KOPT-K1 (cell line): Measurements from ENCODE around the gene MRPL44.
"Not testable (repeated sequence)": the region's sequence is repeated elsewhere in the genome, so short reads cannot be mapped to it uniquely, and the experiment has no call there.

Experiments used
- H3K27ac ChIP-seq: fragments of 200-600 bp; sonication (generic); 2 replicates; pipeline ENCODE4 v1.5.1; 2016; ENCODE audit warnings: antibody characterized with exemption, mild to moderate bottlenecking, low read depth, low read length; ENCODE audit not compliant: poor library complexity, severe bottlenecking
- H3K36me3 ChIP-seq: fragments of 200-600 bp; sonication (generic); 2 replicates; pipeline ENCODE4 v1.5.1; 2017; ENCODE audit warnings: antibody characterized with exemption, mild to moderate bottlenecking, low read length, moderate library complexity; ENCODE audit not compliant: insufficient read depth
- H3K9me3 ChIP-seq: fragments of 200-600 bp; sonication (generic); 2 replicates; pipeline ENCODE4 v1.5.1; 2017; ENCODE audit warnings: antibody characterized with exemption, low read length, mild to moderate bottlenecking; ENCODE audit not compliant: insufficient read depth, poor library complexity, severe bottlenecking

MRPL44 gene

GRCh38 chr2:223999862-224000261, 42.6 kb downstream of the MRPL44 start:
- H3K27ac ChIP-seq = no peak overlapping the region
- no peaks in the 10 kb centered on the region for H3K9me3 ChIP-seq
- H3K36me3 ChIP-seq = no peaks in the 10 kb centered on the region

GRCh38 chr2:224000662-224001061, 43.4 kb downstream of the MRPL44 start:
- not testable (repeated sequence) for H3K36me3 ChIP-seq, H3K9me3 ChIP-seq, H3K27ac ChIP-seq

GRCh38 chr2:224004105-224004695, 46.9 kb downstream of the MRPL44 start:
- Histone ChIP-seq H3K36me3 (no peaks in the 10 kb centered on the region), H3K27ac (no peak overlapping the region), H3K9me3 (no peaks in the 10 kb centered on the region)

GRCh38 chr2:224008702-224009261, 51.5 kb downstream of the MRPL44 start:
- no peaks in the 10 kb centered on the region for H3K36me3 ChIP-seq
- no peaks in the 10 kb centered on the region for H3K9me3 ChIP-seq
- H3K27ac ChIP-seq = no peak overlapping the region

- Histone ChIP-seq H3K9me3 (no peaks in the 10 kb centered on the region), H3K27ac (no peak overlapping the region), H3K36me3 (no peaks in the 10 kb centered on the region)
Measured at GRCh38 chr2:224009605-224010315, 52.5 kb downstream of the MRPL44 start.

GRCh38 chr2:224011837-224012236, 54.6 kb downstream of the MRPL44 start:
- H3K27ac ChIP-seq = no peak overlapping the region
- no peaks in the 10 kb centered on the region for H3K9me3 ChIP-seq
- no peaks in the 10 kb centered on the region for H3K36me3 ChIP-seq

- no peak overlapping the region for H3K27ac ChIP-seq
- H3K36me3 ChIP-seq = no peaks in the 10 kb centered on the region
- no peaks in the 10 kb centered on the region for H3K9me3 ChIP-seq
Measured at GRCh38 chr2:224014336-224014735, 57.1 kb downstream of the MRPL44 start.

GRCh38 chr2:224016963-224017362, 59.7 kb downstream of the MRPL44 start:
- no peaks in the 10 kb centered on the region for H3K36me3 ChIP-seq
- no peak overlapping the region for H3K27ac ChIP-seq
- no peaks in the 10 kb centered on the region for H3K9me3 ChIP-seq
